Omental fat pad (tissue), 4 donors: ENCODE results near the gene ATF7IP. TPM values are rescaled to one million over a fixed set of nuclear protein-coding genes. Genes with fewer than 3 reads are reported as not detected.

Experiments used
- ATAC-seq: fragments of 150-250 bp; one replicate; pipeline ENCODE4 v1.9.1; 2016; ENCODE audit warnings: mild to moderate bottlenecking, moderate library complexity; ENCODE audit not compliant: low FRiP score
- DNase-seq: peaks from one replicate; pipeline ENCODE4 v3.0.0-alpha.2; 2019; ENCODE audit warnings: low spot score
- CTCF ChIP-seq, 3 donors: fragments of 450-650 bp; IDR thresholded peaks; one replicate each; pipeline ENCODE4 v1.5.1; 2016 to 2017; ENCODE audit warnings: antibody characterized with exemption in 3 of 3, mild to moderate bottlenecking in 3 of 3, moderate library complexity in 2 of 3
- total RNA-seq, 4 donors: library from RNA; depleted of rRNA; stranded (reverse); fragments of >200 nt; gene quantifications; one replicate each; pipeline ENCODE4 v1.1.0, GENCODE V29; 2016

ATF7IP gene
- total RNA-seq, 4 donors from 2014 or later = 23.9 to 70.0 (median 34.2) TPM

DNA sequence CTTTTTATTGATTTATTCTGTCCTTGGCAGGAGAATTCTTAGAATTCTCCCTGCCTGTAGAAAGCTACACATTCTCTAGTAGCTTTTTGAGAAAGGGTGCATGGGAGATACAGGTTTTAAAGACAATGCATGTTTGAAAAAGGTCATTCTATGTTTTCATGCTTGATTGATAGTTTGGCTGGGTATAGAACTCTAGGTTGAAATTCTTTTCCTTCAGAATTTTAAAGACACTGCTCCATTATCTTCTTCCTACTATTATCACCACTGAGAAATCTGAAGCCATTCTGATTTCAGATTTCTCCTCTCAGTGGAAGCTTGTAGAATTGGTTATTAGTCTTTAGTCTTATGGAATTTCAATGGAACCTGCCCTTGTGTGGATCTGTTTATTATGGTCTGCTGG, 14.0 kb downstream of the ATF7IP start:
- DNase-seq = no peak
- no peak for TF ChIP-seq CTCF (IDR thresholded peaks at IDR 0.05)
- no peak for ATAC-seq

DNA sequence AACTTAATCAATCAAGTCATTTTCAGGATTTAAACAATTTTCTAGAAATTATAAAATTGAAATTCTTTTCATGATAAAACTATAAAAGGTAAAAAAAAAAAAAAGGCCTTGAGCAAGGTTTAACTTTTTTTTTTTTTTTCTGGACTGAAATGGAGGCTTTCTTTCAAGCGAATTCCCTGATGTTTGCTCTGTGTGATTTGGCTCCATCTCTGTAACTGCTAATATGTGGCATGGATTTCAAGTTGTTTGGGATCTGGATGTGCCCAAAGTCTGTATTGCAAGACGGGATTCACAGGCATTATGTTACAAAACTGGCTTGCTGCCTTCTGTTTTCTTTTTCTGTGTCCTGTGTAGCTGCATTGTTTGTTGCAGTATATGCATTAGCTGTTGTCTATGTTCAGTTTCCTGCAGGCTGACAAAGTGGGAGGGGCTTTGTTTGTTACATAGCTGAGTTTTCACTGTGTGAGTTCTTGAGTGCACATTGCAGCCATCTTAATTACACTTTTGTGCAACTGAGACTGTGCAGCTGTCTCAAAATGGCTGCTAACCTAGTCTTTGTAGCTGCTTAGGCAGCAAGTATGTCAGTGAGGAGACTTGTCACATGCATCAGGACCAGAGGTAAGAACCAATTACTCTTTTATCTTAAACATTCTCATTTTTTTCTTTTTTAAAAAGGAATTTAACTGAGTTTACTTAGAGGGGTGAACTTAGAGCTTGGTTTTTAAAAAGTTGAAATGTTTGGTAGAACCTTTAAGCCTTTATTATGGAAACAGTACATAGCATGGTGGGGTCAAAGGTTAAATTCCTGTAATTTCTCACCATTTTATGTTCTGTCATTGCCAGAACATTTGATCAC, 19.5 kb downstream of the ATF7IP start:
- no peak for TF ChIP-seq CTCF (IDR thresholded peaks at IDR 0.05)
- ATAC-seq = peak; percentile 80
- no peak for DNase-seq

- no peak for TF ChIP-seq CTCF (IDR thresholded peaks at IDR 0.05)
- ATAC-seq = no peak
- no peak for DNase-seq
Observed at GRCh38 chr12:14387219-14387871, 21.9 kb downstream of the ATF7IP start.

DNA sequence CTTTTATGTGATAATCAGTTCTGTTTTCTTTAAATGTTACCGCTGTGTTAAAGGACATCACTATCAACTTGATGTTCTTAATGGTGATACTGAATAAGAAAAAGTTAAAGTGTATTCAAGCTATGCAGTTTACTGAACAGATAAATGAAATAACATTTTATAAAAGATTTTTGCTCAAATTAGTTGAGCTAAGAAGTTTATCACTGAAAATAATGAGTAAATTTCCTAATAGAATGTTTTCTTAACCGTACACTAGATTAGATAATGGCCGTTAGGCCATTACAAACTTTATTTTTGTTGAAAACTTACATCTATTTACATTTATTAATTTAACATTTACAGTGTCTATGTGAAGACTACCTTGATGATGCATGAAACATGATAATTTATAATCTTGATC, 25.0 kb downstream of the ATF7IP start:
- TF ChIP-seq CTCF (IDR thresholded peaks at IDR 0.05) = no peak
- ATAC-seq = no peak

DNA sequence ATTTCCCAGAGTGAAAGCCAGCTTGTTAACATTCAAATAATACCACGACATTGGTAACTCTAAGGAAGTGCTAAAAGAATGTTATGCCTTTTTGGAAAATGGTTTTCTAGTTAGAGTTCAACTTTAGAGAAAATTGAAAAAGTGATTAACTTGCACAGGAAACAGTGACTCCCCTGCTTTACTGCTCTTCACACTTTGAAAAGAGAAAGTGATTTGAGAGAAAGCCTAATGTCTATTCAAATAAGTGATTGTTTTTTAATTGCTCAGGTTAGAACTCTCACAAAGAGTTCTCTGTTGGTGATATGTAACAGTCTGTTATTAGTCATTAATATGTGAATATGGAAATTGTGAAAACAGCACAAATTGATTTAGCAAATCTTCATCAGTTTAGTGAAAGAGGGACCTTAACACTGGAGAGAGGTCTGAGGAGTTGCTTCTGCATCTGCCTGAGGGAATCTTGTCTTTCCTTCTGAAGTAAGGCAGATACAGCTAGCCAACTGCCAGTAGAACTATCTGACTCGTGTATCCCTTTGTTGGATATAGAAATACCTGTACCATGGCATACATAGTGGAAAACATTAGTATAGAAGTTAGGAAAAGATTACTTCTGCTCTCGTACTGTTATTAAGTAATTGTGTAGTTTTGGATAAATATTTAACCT, 25.5 kb downstream of the ATF7IP start:
- ATAC-seq = no peak
- no peak for DNase-seq
- no peak for TF ChIP-seq CTCF (IDR thresholded peaks at IDR 0.05)

More for the DNA sequence above, 25.0 kb downstream of the ATF7IP start:
- DNase-seq = no peak

- TF ChIP-seq CTCF (IDR thresholded peaks at IDR 0.05) = no peak
- no peak for DNase-seq
- no peak for ATAC-seq
Observed at GRCh38 chr12:14393751-14394150, 28.3 kb downstream of the ATF7IP start.
